Natural killer cell treated with Interleukin-12 subunit alpha and Interleukin-12 subunit beta and Interleukin-15 and Interleukin-18, amount 100 ng/mL, for 72 hours (primary cell): ENCODE results near the gene TXNRD3. TPM values are rescaled to one million over a fixed set of nuclear protein-coding genes. Genes with fewer than 3 reads are reported as not detected.
"Not testable (repeated sequence)": the region's sequence is repeated elsewhere in the genome, so short reads cannot be mapped to it uniquely, and the experiment has no call there.

ENCODE experiments used
- ATAC-seq, 2 donors: fragments of 150-1000 bp; cut with Tn5 transposase in 1 of 2; sonication (Bioruptor Pico), chemical (Tn5 transposase) in 1 of 2; 2 replicates each; pipeline ENCODE4 v1.10.0; 2021
- DNase-seq: peaks from one replicate; pipeline ENCODE4 v3.0.0; 2022; ENCODE audit warnings: low spot score
- H3K27ac Mint-ChIP-seq, 2 donors: 1 replicate in 1 of 2; 2 replicates in 1 of 2; pipeline ENCODE4 v1.8.0; 2022; ENCODE audit warnings: mixed read lengths in 2 of 2, mild to moderate bottlenecking in 1 of 2, moderate library complexity in 1 of 2
- H3K27me3 Mint-ChIP-seq, 2 donors: 1 replicate in 1 of 2; 2 replicates in 1 of 2; pipeline ENCODE4 v1.8.0; 2022; ENCODE audit warnings: mixed read lengths in 2 of 2
- H3K36me3 Mint-ChIP-seq: one replicate; pipeline ENCODE4 v1.8.0; 2022; ENCODE audit warnings: mixed read lengths
- H3K4me1 Mint-ChIP-seq, 2 donors: 1 replicate in 1 of 2; 2 replicates in 1 of 2; pipeline ENCODE4 v1.8.0; 2022; ENCODE audit warnings: low read depth in 2 of 2, mixed read lengths in 2 of 2, mild to moderate bottlenecking in 1 of 2
- H3K4me3 Mint-ChIP-seq: one replicate; pipeline ENCODE4 v1.8.0; 2022; ENCODE audit warnings: mixed read lengths
- H3K9me3 Mint-ChIP-seq: 2 replicates; pipeline ENCODE4 v1.8.0; 2022; ENCODE audit warnings: mixed read lengths
- total RNA-seq, 2 donors: library from RNA; stranded (reverse); gene quantifications; one replicate each; pipeline ENCODE4 v1.2.3, GENCODE V29; 2022

TXNRD3 gene
- total RNA-seq, 2 donors from 2014 or later = 1.2 to 2.1 TPM

- H3K27ac Mint-ChIP-seq = no peak overlapping the region
- H3K4me3 Mint-ChIP-seq = no peak overlapping the region
- DNase-seq (no peak), ATAC-seq (no peak)
- H3K36me3 Mint-ChIP-seq = peaks cover 4% of the 10 kb centered on the region
- no peaks in the 10 kb centered on the region for H3K9me3 Mint-ChIP-seq
- no peaks in the 10 kb centered on the region for H3K4me1 Mint-ChIP-seq
- peaks cover 21 to 32% of the 10 kb centered on the region in 2 donors for H3K27me3 Mint-ChIP-seq
Observed at GRCh38 chr3:126646674-126647073, 8.2 kb downstream of the TXNRD3 start.

- no peaks in the 10 kb centered on the region for H3K9me3 Mint-ChIP-seq
Observed at GRCh38 chr3:126644615-126645014, 10.3 kb downstream of the TXNRD3 start.

GRCh38 chr3:126638790-126639189, 16.1 kb downstream of the TXNRD3 start:
- H3K9me3 Mint-ChIP-seq = no peaks in the 10 kb centered on the region
- H3K36me3 Mint-ChIP-seq = no peaks in the 10 kb centered on the region
- DNase-seq (no peak), ATAC-seq (no peak)
- H3K27me3 Mint-ChIP-seq = peaks cover 0 to 2% of the 10 kb centered on the region in 2 donors
- no peak overlapping the region for H3K27ac Mint-ChIP-seq
- peaks cover 4 to 11% of the 10 kb centered on the region in 2 donors for H3K4me1 Mint-ChIP-seq
- H3K4me3 Mint-ChIP-seq = no peak overlapping the region

More at GRCh38 chr3:126644615-126645014, 10.3 kb downstream of the TXNRD3 start:
- Mint-ChIP-seq H3K4me1 (peaks cover 4 to 11% of the 10 kb centered on the region in 2 donors), H3K27ac (no peak overlapping the region), H3K4me3 (no peak overlapping the region), H3K36me3 (peaks cover 4% of the 10 kb centered on the region), H3K27me3 (peaks cover 18 to 23% of the 10 kb centered on the region in 2 donors)
- ATAC-seq (no peak), DNase-seq (no peak)

GRCh38 chr3:126636436-126636835, 18.5 kb downstream of the TXNRD3 start:
- no peaks in the 10 kb centered on the region for H3K36me3 Mint-ChIP-seq
- H3K27me3 Mint-ChIP-seq = peaks cover 0 to 2% of the 10 kb centered on the region in 2 donors
- H3K27ac Mint-ChIP-seq = no peak overlapping the region
- ATAC-seq (no peak), DNase-seq (no peak)
- no peaks in the 10 kb centered on the region for H3K9me3 Mint-ChIP-seq
- peaks cover 4 to 11% of the 10 kb centered on the region in 2 donors for H3K4me1 Mint-ChIP-seq
- no peak overlapping the region for H3K4me3 Mint-ChIP-seq

DNA sequence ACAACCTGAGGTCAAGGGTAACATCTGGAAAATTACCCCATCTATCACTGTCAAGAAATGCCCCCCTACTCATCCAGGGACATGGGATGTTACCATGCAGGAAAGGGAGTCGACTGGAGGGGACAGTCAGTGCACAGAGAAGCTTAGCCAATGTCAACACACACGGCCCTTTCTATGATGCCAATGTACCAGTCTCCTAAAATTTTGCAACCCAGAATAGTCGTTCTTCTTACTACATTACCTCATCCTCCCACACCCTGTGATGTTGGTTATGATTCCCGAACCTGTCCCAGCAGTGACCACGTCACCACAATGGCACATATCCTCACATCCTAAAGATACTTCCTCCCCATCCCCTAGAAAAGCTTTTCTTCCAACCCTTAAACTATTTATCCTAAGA, 20.1 kb downstream of the TXNRD3 start:
- ATAC-seq (no peak), DNase-seq (no peak)
- H3K27ac Mint-ChIP-seq = no peak overlapping the region
- H3K4me1 Mint-ChIP-seq = peaks cover 4 to 6% of the 10 kb centered on the region in 2 donors
- no peaks in the 10 kb centered on the region for H3K36me3 Mint-ChIP-seq
- no peak overlapping the region for H3K4me3 Mint-ChIP-seq
- no peaks in the 10 kb centered on the region for H3K27me3 Mint-ChIP-seq
- no peaks in the 10 kb centered on the region for H3K9me3 Mint-ChIP-seq

DNA sequence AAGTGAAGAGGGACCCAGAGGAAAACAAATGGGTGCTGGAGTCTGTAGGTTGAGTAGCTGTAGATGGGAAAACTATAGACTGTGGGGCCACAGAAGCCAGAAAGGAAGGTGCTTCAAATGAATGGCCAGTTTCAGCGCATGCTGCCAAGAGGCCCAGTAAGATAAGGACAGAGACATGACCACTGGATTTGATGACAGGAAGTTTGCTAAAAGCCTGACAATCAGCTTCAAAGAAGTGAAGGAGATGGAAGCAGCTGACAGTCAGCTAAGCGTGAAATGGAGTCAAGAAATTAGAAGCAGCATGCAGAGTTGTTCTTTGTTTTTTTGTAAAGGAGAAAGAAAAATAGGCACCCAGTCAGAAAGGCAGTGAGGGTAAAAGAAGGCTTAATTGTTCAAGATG, 24.9 kb downstream of the TXNRD3 start:
- no peak for DNase-seq
- no peak overlapping the region for H3K27ac Mint-ChIP-seq
- peaks cover 4 to 7% of the 10 kb centered on the region in 2 donors for H3K4me1 Mint-ChIP-seq
- no peaks in the 10 kb centered on the region for H3K9me3 Mint-ChIP-seq
- no peaks in the 10 kb centered on the region for H3K27me3 Mint-ChIP-seq
- no peak overlapping the region for H3K4me3 Mint-ChIP-seq
- no peaks in the 10 kb centered on the region for H3K36me3 Mint-ChIP-seq
- ATAC-seq = no peak

- not testable (repeated sequence) for DNase-seq, H3K27ac Mint-ChIP-seq, H3K4me3 Mint-ChIP-seq, H3K36me3 Mint-ChIP-seq, ATAC-seq, H3K9me3 Mint-ChIP-seq, H3K4me1 Mint-ChIP-seq, H3K27me3 Mint-ChIP-seq
Observed at GRCh38 chr3:126625735-126626134, 29.2 kb downstream of the TXNRD3 start.

DNA sequence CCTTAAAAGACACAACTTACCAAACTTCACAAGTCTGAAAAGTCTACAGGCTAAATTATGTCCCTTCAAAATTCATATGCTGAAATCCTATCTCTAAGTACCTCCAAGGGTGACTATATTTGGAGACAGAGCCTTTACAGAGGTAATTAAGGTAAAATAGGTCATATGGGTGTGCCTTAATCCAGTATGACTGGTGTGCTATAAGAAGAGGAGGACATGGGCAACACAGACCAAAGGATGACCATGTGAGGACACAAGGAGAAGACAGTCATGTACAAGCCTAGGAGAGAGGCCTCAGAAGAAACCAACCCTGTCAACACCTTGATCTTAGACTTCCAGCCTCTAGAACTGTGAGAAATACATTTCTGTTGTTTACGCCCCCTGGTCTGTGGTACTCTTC, 32.2 kb downstream of the TXNRD3 start:
- ATAC-seq = no peak
- DNase-seq = no peak
- Mint-ChIP-seq H3K36me3 (no peaks in the 10 kb centered on the region), H3K4me1 (no peaks in the 10 kb centered on the region), H3K27me3 (no peaks in the 10 kb centered on the region), H3K9me3 (no peaks in the 10 kb centered on the region), H3K27ac (no peak overlapping the region), H3K4me3 (no peak overlapping the region)

DNA sequence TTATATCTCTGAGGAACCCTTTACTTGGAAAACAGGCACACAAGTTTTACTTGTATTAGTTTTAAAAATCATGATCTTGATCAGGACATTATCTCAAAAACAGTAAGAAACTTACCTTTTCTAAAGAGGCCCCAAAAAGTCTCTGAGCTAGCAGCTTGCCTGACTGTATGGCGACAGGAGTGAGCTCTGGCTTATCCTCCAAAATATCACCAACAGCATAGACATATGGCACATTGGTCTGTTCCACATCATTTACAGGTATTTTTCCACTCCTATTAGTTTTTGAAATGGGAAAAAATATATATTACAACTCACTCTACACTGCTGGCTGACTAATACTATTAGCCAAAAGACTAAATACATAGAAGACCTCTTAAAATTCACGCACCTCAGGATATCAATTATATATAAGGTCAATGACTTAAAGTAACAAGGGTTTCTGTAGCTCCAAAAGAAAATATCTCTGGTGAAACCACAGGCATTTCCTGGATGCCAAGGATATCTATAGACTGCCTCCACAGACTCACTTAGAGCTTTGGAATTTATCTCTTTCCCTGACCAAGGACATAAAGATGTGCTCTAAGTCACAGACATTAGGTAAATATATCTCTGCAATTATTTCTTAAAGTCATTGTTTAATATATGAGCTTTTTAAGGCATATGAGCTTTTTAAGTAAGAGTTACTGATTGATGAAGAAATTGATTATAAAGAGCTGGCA, 33.1 kb downstream of the TXNRD3 start:
- ATAC-seq = no peak
- no peaks in the 10 kb centered on the region for H3K27me3 Mint-ChIP-seq
- no peak overlapping the region for H3K27ac Mint-ChIP-seq
- no peaks in the 10 kb centered on the region for H3K9me3 Mint-ChIP-seq
- DNase-seq = no peak
- H3K4me1 Mint-ChIP-seq = peaks cover 4 to 6% of the 10 kb centered on the region in 2 donors
- no peak overlapping the region for H3K4me3 Mint-ChIP-seq
- H3K36me3 Mint-ChIP-seq = no peaks in the 10 kb centered on the region

GRCh38 chr3:126621171-126621570, 33.8 kb downstream of the TXNRD3 start:
- Mint-ChIP-seq H3K36me3 (no peaks in the 10 kb centered on the region), H3K9me3 (no peaks in the 10 kb centered on the region), H3K4me3 (no peak overlapping the region), H3K27ac (no peak overlapping the region), H3K27me3 (no peaks in the 10 kb centered on the region), H3K4me1 (peaks cover 4 to 6% of the 10 kb centered on the region in 2 donors)
- ATAC-seq = no peak
- DNase-seq = no peak

DNA sequence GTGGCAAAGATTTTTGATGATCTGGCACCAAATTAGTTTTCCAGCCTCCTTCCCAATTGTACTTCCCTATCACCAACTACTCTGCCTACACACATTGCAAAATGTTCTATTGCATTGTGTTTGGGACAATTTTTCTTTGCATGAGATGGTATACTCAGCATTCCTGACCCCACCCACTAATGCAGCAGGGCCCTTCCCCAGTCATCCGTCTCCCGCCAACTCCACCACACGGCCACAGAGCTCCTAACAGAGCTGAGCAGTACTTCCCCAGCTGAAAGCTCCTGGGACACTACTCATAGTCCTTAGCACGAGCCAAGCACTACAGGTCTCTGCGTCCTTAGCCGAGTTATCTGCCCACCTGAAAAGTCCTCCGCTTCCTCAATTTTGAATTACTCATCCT, 34.2 kb downstream of the TXNRD3 start:
- ATAC-seq (no peak), DNase-seq (no peak)
- no peak overlapping the region for H3K4me3 Mint-ChIP-seq
- H3K27me3 Mint-ChIP-seq = no peaks in the 10 kb centered on the region
- no peak overlapping the region for H3K27ac Mint-ChIP-seq
- no peaks in the 10 kb centered on the region for H3K9me3 Mint-ChIP-seq
- H3K36me3 Mint-ChIP-seq = no peaks in the 10 kb centered on the region
- peaks cover 4 to 6% of the 10 kb centered on the region in 2 donors for H3K4me1 Mint-ChIP-seq

DNA sequence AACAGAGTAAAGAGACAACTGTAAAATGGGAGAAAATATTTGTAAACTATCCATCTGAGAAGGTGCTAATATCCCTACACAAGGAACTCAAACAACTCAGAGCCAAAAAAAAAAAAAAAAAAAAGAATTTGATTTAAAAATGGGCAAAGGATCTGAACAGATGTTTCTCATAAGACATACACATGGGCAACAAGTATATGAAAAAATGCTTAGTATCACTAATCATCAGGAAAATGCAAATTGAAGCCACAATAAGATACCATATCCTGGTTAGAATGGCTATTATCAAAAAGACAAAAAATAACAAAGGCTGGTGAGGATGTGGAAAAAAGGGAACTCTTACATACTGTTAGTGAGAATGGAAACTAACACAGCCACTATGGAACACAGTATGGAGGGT, 36.2 kb downstream of the TXNRD3 start:
- Mint-ChIP-seq H3K27me3 (no peaks in the 10 kb centered on the region), H3K4me3 (no peak overlapping the region), H3K4me1 (peaks cover 6% of the 10 kb centered on the region in 2 donors), H3K36me3 (no peaks in the 10 kb centered on the region), H3K27ac (no peak overlapping the region), H3K9me3 (no peaks in the 10 kb centered on the region)
- no peak for DNase-seq
- ATAC-seq = no peak

- no peak for DNase-seq
- ATAC-seq = no peak
Observed at GRCh38 chr3:126618021-126618420, 36.9 kb downstream of the TXNRD3 start.

DNA sequence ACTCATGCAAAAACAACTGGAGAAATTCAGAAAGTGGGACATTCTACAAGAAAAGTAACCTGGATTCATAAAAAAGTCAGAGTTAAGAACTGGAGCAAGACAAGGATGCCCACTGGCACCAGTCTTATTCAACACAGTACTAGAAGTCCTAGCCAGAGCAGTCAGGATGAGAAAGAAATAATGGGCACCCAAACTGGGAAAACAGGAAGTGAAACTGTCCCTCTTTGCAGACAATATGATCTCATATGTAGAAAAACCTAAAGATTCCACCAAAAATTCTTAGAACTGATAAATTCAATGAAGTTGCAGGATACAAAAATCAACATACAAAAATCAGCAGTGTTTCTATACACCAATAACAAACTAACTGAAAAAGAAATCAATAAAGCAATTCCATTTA, 37.4 kb downstream of the TXNRD3 start:
- Mint-ChIP-seq H3K36me3 (no peaks in the 10 kb centered on the region), H3K4me3 (no peak overlapping the region), H3K4me1 (peaks cover 16 to 17% of the 10 kb centered on the region in 2 donors), H3K9me3 (no peaks in the 10 kb centered on the region), H3K27ac (no peak overlapping the region), H3K27me3 (no peaks in the 10 kb centered on the region)
- DNase-seq (no peak), ATAC-seq (no peak)

More at GRCh38 chr3:126618021-126618420, 36.9 kb downstream of the TXNRD3 start:
- H3K27ac Mint-ChIP-seq = no peak overlapping the region
- no peaks in the 10 kb centered on the region for H3K36me3 Mint-ChIP-seq
- H3K27me3 Mint-ChIP-seq = no peaks in the 10 kb centered on the region
- H3K4me1 Mint-ChIP-seq = peaks cover 12% of the 10 kb centered on the region in 2 donors
- no peaks in the 10 kb centered on the region for H3K9me3 Mint-ChIP-seq
- H3K4me3 Mint-ChIP-seq = no peak overlapping the region

- Mint-ChIP-seq H3K4me3 (no peak overlapping the region), H3K9me3 (no peaks in the 10 kb centered on the region), H3K36me3 (no peaks in the 10 kb centered on the region), H3K27me3 (no peaks in the 10 kb centered on the region), H3K27ac (no peak overlapping the region), H3K4me1 (peaks cover 21 to 22% of the 10 kb centered on the region in 2 donors)
- no peak for DNase-seq
- ATAC-seq = no peak
Observed at GRCh38 chr3:126616931-126617330, 38.0 kb downstream of the TXNRD3 start.
